ENCODE measurements around the gene ZBTB42.

The ZBTB42 gene

GRCh38 chr14:104795781-104796686 lies 4.9 kb upstream of the ZBTB42 start:
- DNase-seq (ENCODE audit: low read depth): peak; percentile 28

DNA sequence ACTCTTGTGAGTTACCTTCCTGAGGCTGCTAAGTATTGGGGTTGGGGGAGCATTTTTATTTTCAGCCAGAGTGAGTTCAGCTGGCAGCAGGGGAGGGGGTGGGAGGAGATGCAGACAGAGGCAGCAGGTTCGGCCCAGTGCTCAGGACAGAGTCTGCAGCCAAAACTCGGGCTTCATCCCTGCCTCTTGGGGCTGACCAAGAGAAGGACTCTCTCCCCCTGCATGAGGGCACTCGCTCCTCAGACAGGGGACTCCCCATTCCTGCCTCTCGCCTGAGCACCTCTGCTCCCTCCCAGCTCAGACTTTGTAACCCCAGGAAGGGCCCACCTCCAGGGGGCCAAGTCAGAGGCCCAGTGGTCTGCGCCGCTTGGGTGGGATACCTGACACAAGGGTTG lies 4.2 kb upstream of the ZBTB42 start:
- no peak for DNase-seq (ENCODE audit: low read depth)

GRCh38 chr14:104797115-104798044 lies 3.5 kb upstream of the ZBTB42 start:
- DNase-seq (ENCODE audit: low read depth): no peak

DNA sequence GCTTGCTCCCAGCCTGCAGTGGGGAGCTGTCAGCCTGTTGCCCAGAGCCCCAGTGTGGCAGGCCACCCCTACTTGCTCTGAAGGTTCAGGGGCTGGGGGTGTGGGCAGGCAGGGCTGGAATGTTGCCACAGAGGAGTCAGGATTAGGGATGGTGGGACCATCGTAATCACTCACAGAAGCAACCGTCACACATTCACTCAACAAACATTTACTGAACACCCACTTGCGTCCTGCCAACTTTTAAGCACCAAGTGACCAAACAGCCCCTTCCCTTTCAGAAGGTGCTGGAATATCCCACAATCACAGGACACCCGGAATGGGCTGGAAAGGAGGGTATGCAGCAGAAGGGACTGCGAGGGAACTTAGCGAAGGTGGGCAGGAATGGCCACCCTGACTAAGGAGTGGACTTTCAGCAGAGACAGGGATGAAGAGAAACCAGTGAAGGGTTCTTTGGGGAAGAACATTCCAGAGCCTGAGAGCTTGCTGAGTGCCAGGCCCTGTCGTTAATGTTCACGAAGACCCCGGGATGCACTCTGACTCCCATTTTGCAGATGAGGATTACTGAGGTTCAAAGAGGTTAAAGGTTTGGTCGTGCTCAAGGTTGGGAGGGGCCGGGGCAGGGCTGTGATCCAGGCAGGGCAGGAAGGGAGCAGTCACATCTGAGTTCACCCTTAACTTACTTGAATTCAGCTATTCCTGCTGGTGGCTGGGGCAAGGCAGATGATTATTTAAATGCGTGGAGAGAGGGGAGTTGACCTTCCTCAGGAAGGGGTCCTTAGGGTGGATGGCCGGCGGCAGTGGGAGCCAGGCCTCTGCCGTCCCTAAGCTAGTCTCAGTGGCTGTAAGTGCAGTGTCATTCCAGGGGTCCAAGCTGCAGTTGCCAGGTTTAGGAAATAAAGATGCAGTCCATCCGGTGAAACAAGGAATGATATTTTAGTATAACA lies 2.3 kb upstream of the ZBTB42 start:
- no peak for DNase-seq (ENCODE audit: low read depth)

- DNase-seq (ENCODE audit: low read depth): no peak
Measured at GRCh38 chr14:104799244-104800014, 1.5 kb upstream of the ZBTB42 start.

DNA sequence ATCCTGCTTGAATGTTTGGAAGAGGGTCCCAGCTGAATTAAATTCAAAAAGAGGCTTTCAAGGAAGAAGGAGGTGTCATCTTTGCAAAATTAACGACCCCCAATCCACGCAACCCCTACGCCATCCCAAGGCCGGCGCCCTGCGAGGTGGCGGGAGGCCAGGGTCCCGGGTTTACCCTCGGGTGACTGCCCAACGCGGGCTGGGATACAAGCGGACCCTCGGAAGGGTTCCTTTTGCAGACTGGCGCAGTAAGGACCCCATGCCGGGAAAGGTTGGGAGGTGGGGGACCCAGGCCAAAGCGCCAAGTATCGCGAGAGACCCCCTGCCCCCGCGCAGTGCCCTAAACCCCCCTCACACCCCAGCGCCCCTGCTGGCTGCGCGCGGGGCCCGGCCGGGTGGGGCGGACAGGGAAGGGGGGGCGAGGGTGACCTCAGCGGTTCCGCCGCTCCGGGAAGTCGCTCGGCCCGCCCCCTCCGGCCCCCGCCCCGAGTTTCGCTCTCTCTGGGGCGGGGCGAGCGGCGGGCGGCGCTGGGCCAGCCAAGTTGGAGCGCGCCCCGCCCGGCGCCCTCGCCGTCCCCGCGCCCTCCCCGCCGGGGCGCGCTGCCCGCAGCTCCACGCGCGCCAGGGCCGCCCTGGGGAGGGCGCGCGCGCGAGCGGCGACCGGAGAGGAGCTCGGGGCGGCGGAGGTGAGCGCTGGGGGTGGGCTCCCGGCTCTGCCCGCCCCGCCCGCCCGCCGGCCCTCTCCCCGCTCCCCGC lies 708 bp upstream of the ZBTB42 start:
- DNase-seq (ENCODE audit: low read depth): peak; percentile 68

DNA sequence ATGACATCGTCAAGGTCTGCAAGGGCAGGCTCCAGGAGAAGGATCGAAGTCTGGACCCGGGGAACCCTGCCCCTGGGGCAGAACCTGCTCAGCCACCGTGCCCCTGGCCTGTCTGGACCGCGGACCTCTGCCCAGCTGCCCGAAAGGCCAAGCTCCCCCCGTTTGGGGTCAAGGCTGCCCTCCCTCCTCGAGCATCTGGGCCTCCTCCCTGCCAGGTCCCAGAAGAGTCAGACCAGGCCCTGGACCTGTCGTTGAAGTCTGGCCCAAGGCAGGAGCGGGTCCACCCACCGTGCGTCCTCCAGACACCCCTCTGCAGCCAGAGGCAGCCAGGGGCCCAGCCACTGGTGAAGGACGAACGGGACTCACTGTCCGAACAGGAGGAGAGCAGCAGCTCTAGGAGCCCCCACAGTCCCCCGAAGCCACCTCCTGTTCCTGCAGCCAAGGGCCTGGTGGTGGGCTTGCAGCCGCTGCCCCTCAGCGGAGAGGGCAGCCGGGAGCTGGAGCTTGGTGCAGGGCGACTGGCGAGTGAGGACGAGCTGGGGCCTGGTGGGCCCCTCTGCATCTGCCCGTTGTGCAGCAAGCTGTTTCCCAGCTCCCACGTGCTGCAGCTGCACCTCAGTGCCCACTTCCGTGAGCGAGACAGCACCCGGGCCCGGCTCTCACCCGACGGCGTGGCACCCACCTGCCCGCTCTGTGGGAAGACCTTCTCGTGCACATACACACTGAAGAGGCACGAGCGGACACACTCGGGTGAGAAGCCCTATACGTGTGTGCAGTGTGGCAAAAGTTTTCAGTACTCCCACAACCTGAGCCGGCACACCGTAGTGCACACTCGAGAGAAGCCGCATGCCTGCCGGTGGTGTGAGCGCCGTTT lies 856 bp downstream of the ZBTB42 start:
- DNase-seq (ENCODE audit: low read depth): no peak

- no peak for DNase-seq (ENCODE audit: low read depth)
Measured at GRCh38 chr14:104802394-104803184, 1.7 kb downstream of the ZBTB42 start.

GRCh38 chr14:104803280-104803911 lies 2.5 kb downstream of the ZBTB42 start:
- no peak for DNase-seq (ENCODE audit: low read depth)

GRCh38 chr14:104803912-104804410 lies 3.1 kb downstream of the ZBTB42 start:
- no peak for DNase-seq (ENCODE audit: low read depth)

- no peak for DNase-seq (ENCODE audit: low read depth)
Measured at GRCh38 chr14:104804481-104805325, 3.8 kb downstream of the ZBTB42 start.

DNA sequence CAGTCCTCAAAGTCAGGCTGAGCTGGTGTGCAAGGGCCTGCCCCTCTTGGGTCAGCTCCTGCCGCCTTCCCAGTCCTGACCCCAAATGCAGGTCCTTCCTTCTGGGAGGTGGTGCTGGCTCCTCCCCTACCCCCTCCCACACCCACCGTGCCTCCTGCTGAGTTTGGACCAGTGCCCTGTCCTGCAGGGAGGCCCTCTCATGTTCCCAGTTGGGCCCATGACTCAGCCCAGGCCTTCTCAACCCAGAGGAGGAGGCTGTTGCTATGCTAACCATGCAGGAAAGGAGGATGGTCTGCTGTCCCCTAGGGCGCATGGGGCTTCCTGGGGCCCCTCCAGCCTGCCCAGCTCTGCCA lies 4.4 kb downstream of the ZBTB42 start:
- DNase-seq (ENCODE audit: low read depth): no peak

- no peak for DNase-seq (ENCODE audit: low read depth)
Measured at GRCh38 chr14:104805941-104806624, 5.2 kb downstream of the ZBTB42 start.

DNA sequence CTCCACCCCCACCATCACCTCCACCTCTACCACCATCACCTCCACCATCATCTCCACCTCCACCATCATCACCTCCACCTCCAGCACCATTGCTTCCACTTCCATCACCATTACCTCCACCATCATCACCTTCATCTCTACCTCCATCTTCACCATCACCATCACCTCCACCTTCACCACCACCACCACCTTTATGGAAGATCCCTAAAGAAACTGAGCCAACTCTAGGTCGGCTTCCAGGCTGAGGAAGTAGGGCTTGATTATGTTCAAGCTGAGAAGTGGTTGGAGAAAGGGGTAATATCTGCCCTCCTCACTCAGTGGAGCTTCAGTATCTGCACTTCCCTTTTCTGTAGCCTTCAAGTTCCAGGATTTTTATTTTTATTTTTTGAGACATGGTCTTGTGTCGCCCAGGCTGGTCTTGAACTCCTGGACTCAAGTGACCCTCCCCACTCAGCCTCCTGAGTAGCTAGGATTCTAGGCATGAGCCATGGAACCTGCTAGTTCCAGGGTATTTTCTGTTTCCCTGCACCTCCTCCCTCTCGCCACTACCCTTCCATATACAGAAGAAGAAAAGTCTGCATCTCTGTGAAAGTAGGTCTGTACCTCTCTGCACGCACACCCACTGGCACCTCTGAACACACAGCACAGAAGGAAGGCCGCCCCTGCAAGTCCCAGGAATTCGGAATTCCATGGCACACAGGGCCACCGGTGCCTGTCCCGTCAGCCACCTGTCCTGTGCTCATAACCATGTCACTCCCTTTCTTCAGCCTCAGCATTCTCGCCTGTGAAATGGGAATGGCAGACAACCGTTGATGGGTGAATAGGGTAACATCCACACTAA lies 5.9 kb downstream of the ZBTB42 start:
- DNase-seq (ENCODE audit: low read depth): no peak

GRCh38 chr14:104808456-104808855 lies 7.6 kb downstream of the ZBTB42 start:
- no peak for DNase-seq (ENCODE audit: low read depth)
